ENCODE data around the gene C1orf198.

DNA sequence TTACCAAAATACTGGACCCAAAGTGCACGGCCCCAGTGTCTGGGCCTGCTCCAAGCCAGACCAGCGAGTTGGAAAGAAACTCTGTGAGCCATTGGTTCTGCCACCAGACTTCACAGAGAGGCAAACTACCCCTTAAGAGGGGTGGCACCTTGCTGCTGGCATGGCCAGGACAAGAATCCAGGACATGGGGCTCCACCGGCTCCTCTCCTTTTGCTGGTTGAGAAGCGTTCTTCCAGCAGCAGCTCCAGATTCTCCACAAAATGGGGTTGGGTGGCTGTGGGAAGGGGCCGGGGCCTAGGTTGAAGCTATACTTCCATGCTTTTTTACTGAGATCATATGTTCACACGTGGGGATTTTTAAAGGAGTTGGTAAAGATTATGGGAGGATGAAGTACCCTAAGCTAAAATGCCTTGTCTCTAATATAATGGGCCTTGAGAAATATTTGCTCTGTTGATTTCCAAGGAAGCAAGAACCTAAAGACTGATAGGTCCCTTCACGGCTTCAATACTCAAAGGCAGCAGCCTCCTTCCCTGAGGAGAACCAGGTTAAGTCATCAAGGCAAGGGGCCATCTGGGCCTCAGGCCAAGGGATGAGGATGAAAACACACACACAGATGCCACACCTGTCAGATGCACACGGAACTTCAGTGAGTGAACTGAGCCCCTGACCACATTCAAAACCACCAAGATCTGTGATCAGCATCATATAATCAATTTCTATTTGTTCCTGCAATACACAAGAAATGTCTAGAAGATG is 3.1 kb downstream of the C1orf198 start:
- TF ChIP-seq CTCF (conservative IDR thresholded peaks at IDR 0.05; ENCODE audit: low read length) (no peak), EZH2phosphoT487 (IDR thresholded peaks at IDR 0.05; ENCODE audit: borderline replicate concordance) (no peak)

All from Loucy (cell line).